CD14-positive monocyte (primary cell): ENCODE results near the gene KDM2A. TPM values are rescaled to one million over a fixed set of nuclear protein-coding genes. Genes with fewer than 3 reads are reported as not detected.

Experiments used
- DNase-seq, 3 donors: peaks; one replicate each; pipeline ENCODE4 v3.0.0-alpha.2; 2011 to 2022
- H2AFZ ChIP-seq: 2 replicates; pipeline ENCODE4 v1.6.0; 2012; ENCODE audit warnings: mild to moderate bottlenecking, low read depth, low read length, inconsistent platforms; ENCODE audit not compliant: insufficient read depth, poor library complexity, severe bottlenecking
- H3K27ac ChIP-seq, 2 donors: 1 replicate in 1 of 2; 2 replicates in 1 of 2; pipeline ENCODE4 v1.5.1; 2012 to 2013; ENCODE audit warnings: low read length in 2 of 2, control low read depth in 1 of 2, inconsistent platforms in 1 of 2, low read depth in 1 of 2, mild to moderate bottlenecking in 1 of 2
- H3K27me3 ChIP-seq, 2 donors: one replicate each; pipeline versions ENCODE4 v1.6.0 to v1.6.1; 2011 to 2013; ENCODE audit warnings: low read length in 2 of 2; ENCODE audit not compliant: control insufficient read depth in 2 of 2, insufficient read depth in 2 of 2
- H3K36me3 ChIP-seq, 2 donors: replicated peaks in 1 of 2; 1 replicate in 1 of 2; 2 replicates in 1 of 2; pipeline versions ENCODE4 v1.5.1 to v1.6.1; 2012 to 2013; ENCODE audit warnings: low read length in 2 of 2, control low read depth in 1 of 2, inconsistent platforms in 1 of 2, mild to moderate bottlenecking in 1 of 2; ENCODE audit not compliant: insufficient read depth in 2 of 2, control insufficient read depth in 1 of 2
- H3K4me1 ChIP-seq, 2 donors: 1 replicate in 1 of 2; 2 replicates in 1 of 2; pipeline versions ENCODE4 v1.5.1 to v1.6.1; 2012 to 2013; ENCODE audit warnings: low read length in 2 of 2, control low read depth in 1 of 2, inconsistent platforms in 1 of 2, mild to moderate bottlenecking in 1 of 2, moderate library complexity in 1 of 2; ENCODE audit not compliant: insufficient read depth in 2 of 2, control insufficient read depth in 1 of 2
- H3K4me2 ChIP-seq: replicated peaks from 2 replicates; pipeline ENCODE3; 2012; ENCODE audit warnings: low read length, moderate library complexity, mild to moderate bottlenecking; ENCODE audit not compliant: poor library complexity, severe bottlenecking; ENCODE audit errors: extremely low read depth
- H3K4me3 ChIP-seq, 3 experiments: fragments of 200-600 bp in 1 of 3; sonication (generic) in 1 of 3; replicated peaks in 1 of 3; 1 replicate in 2 of 3; 2 replicates in 1 of 3; pipeline ENCODE4 v1.5.1; 2011 to 2013; ENCODE audit warnings: low read length in 3 of 3, mild to moderate bottlenecking in 3 of 3, control low read depth in 2 of 3, low read depth in 2 of 3, inconsistent platforms in 1 of 3, moderate library complexity in 1 of 3
- H3K79me2 ChIP-seq: 2 replicates; pipeline ENCODE4 v1.6.0; 2012; ENCODE audit warnings: mild to moderate bottlenecking, control low read depth, inconsistent platforms, low read length, moderate library complexity; ENCODE audit not compliant: insufficient read depth
- H3K9ac ChIP-seq: 2 replicates; pipeline ENCODE4 v1.6.0; 2017; ENCODE audit warnings: low read length, mild to moderate bottlenecking; ENCODE audit not compliant: insufficient read depth, poor library complexity, severe bottlenecking
- H3K9me3 ChIP-seq, 2 donors: replicated peaks in 1 of 2; 1 replicate in 1 of 2; 2 replicates in 1 of 2; pipeline versions ENCODE4 v1.5.1 to v1.6.1; 2012 to 2013; ENCODE audit warnings: low read length in 2 of 2, control low read depth in 1 of 2; ENCODE audit not compliant: control insufficient read depth in 1 of 2, insufficient read depth in 1 of 2
- H4K20me1 ChIP-seq: 2 replicates; pipeline ENCODE4 v1.6.0; 2012; ENCODE audit warnings: mild to moderate bottlenecking, low read length, control low read depth, moderate library complexity; ENCODE audit not compliant: insufficient read depth
- H3K27ac Mint-ChIP-seq, 7 donors: one replicate each; pipeline ENCODE4 v1.8.0; 2020; ENCODE audit warnings: mild to moderate bottlenecking in 7 of 7, mixed read lengths in 7 of 7, moderate library complexity in 6 of 7, inconsistent platforms in 2 of 7
- H3K27me3 Mint-ChIP-seq, 3 donors: one replicate each; pipeline ENCODE4 v1.8.0; 2021 to 2022; ENCODE audit warnings: low read depth in 3 of 3, mild to moderate bottlenecking in 3 of 3, mixed read lengths in 3 of 3, moderate library complexity in 3 of 3, inconsistent platforms in 1 of 3
- H3K36me3 Mint-ChIP-seq, 2 donors: one replicate each; pipeline ENCODE4 v1.8.0; 2020; ENCODE audit warnings: mixed read lengths in 2 of 2, inconsistent platforms in 1 of 2, mild to moderate bottlenecking in 1 of 2
- H3K4me1 Mint-ChIP-seq: one replicate; pipeline ENCODE4 v1.8.0; 2020; ENCODE audit warnings: mild to moderate bottlenecking, mixed read lengths
- H3K4me3 Mint-ChIP-seq, 2 donors: one replicate each; pipeline ENCODE4 v1.8.0; 2020; ENCODE audit warnings: mild to moderate bottlenecking in 2 of 2, mixed read lengths in 2 of 2, moderate library complexity in 1 of 2
- H3K9me3 Mint-ChIP-seq, 7 donors: one replicate each; pipeline ENCODE4 v1.8.0; 2020 to 2022; ENCODE audit warnings: mixed read lengths in 7 of 7, mild to moderate bottlenecking in 6 of 7, moderate library complexity in 6 of 7, inconsistent platforms in 2 of 7
- WGBS: methylation state at CpG from one replicate; pipeline ENCODE4 v1.1.5; 2013; ENCODE audit warnings: missing lambda C conversion rate; ENCODE audit not compliant: insufficient coverage; 5-methylcytosine and 5-hydroxymethylcytosine counted together
- intact Hi-C, 2 donors: fragments of 100-400 bp; cut with micrococcal nuclease; formaldehyde crosslinking; loops; one replicate each; pipeline versions ENCODE4 v1.15.0 to v1.15.1; 2023
- polyA plus RNA-seq, 3 donors: library from polyadenylated mRNA; depleted of rRNA in 1 of 3; unstranded in 2 of 3; stranded (reverse) in 1 of 3; fragments of 300-500 nt in 2 of 3; fragments of >200 nt in 1 of 3; fragmentation: Illumina TruSeq in 2 of 3; gene quantifications; 1 replicate in 2 of 3; 2 replicates in 1 of 3; pipeline ENCODE4 v1.2.3, GENCODE V29; 2012 to 2021
- TF ChIP-seq, protein P1 (sequence below): fragments of 200-600 bp; IDR thresholded peaks from one replicate; pipeline ENCODE4 v1.8.0; 2022; ENCODE audit warnings: antibody characterized with exemption, mild to moderate bottlenecking

KDM2A gene
- polyA plus RNA-seq, 3 donors = 2.6 to 98.9 (median 3.9) TPM

DNA sequence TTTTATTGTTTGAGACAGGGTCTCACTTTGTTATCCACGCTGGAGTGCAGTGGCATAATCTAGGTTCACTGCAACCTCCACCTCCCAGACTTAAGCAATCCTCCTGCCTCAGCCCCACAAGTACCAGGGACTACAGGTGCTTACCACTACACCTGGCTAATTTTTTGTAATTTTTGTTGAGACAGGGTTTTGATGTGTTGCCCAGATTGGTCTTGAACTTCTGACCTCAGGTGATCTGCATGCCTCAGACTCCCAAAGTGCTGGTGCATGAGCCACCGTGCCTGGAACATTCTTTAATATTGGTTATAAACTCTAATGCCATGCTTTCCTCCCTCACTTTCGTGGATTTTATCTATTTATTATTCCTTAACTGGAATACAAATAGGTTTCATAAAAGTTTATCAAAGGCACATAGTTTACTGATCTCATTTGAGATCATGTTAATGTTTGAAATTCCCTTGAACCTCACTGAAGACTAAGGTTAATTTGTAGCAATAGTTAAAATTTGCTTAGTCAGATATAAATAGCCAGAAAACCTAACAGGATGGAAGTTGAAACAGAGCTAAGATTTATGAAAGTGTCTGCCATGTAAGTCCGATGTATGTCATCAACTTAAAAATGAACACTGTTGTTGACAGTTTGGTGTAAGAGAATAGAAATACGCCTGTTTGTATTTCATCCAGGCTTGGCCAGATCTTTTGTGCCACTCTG is 27.6 kb downstream of the KDM2A start:
- Histone ChIP-seq H3K27me3 (no peaks in the 10 kb centered on the region), H2AFZ (no peak overlapping the region), H3K4me1 (no peaks in the 10 kb centered on the region), H3K9ac (no peak overlapping the region), H4K20me1 (peaks cover 99% of the 10 kb centered on the region), H3K36me3 (peaks cover 55 to 89% of the 10 kb centered on the region in 2 donors), H3K27ac (no peak overlapping the region), H3K79me2 (peaks cover 98% of the 10 kb centered on the region), H3K9me3 (no peaks in the 10 kb centered on the region), H3K4me2 (no peak overlapping the region), H3K4me3 (no peak overlapping the region)
- no peak overlapping the region for H3K4me3 Mint-ChIP-seq
- DNase-seq = no peak
- peaks cover 0 to 1% (median 0%) of the 10 kb centered on the region in 3 donors for H3K27me3 Mint-ChIP-seq
- H3K9me3 Mint-ChIP-seq = peaks cover 0 to 3% (median 0%) of the 10 kb centered on the region in 7 donors
- intact Hi-C loops = loop anchor here in 1 of 2 donors (10.0 kb wide), 1 partner anchor 62 kb away; no protein-coding TSS in a partner anchor
- TF ChIP-seq, protein P1, sequence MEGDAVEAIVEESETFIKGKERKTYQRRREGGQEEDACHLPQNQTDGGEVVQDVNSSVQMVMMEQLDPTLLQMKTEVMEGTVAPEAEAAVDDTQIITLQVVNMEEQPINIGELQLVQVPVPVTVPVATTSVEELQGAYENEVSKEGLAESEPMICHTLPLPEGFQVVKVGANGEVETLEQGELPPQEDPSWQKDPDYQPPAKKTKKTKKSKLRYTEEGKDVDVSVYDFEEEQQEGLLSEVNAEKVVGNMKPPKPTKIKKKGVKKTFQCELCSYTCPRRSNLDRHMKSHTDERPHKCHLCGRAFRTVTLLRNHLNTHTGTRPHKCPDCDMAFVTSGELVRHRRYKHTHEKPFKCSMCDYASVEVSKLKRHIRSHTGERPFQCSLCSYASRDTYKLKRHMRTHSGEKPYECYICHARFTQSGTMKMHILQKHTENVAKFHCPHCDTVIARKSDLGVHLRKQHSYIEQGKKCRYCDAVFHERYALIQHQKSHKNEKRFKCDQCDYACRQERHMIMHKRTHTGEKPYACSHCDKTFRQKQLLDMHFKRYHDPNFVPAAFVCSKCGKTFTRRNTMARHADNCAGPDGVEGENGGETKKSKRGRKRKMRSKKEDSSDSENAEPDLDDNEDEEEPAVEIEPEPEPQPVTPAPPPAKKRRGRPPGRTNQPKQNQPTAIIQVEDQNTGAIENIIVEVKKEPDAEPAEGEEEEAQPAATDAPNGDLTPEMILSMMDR = no peak
- H3K4me1 Mint-ChIP-seq = peaks cover 2% of the 10 kb centered on the region
- H3K27ac Mint-ChIP-seq = peak overlapping the region in 3 of 7 donors; percentile 16 to 62 (median 46)
- 90% methylated on average over 2 of the region's 5 CpGs for WGBS
- H3K36me3 Mint-ChIP-seq = peaks cover 40 to 75% of the 10 kb centered on the region in 2 donors

DNA sequence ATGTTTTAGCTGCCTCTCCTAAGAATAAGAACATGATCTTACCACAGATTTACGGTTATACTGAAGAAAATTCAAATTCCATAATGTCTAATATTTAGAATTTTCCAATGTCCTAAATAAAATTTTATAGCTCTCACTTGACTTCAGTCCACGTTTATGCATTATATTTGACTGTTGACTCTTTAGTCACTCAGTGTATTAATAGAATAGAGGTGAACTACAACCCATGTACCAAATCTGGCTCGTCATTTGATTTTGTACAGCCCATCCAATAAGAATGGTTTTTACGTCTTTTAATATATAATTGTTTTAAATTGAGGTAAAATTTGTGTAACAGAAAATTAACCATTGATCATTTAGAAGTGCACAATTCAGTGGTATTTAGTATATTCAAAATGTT is 34.9 kb downstream of the KDM2A start:
- H3K27ac ChIP-seq = no peak overlapping the region
- TF ChIP-seq, protein P1 = no peak
- H3K79me2 ChIP-seq = peaks cover 100% of the 10 kb centered on the region
- Mint-ChIP-seq H3K27me3 (no peaks in the 10 kb centered on the region), H3K4me1 (peaks cover 4% of the 10 kb centered on the region), H3K9me3 (no peaks in the 10 kb centered on the region), H3K36me3 (peaks cover 30 to 60% of the 10 kb centered on the region in 2 donors), H3K4me3 (no peak overlapping the region), H3K27ac (no peak overlapping the region)
- DNase-seq = no peak
- no peaks in the 10 kb centered on the region for H3K4me1 ChIP-seq
- intact Hi-C loops = no loop called here
- no peak overlapping the region for H2AFZ ChIP-seq
- H3K4me2 ChIP-seq = no peak overlapping the region
- peaks cover 36 to 69% of the 10 kb centered on the region in 2 donors for H3K36me3 ChIP-seq
- no peaks in the 10 kb centered on the region for H3K27me3 ChIP-seq
- no peaks in the 10 kb centered on the region for H3K9me3 ChIP-seq
- no CpG with 5 or more reads among the region's 4 CpGs for WGBS
- H3K9ac ChIP-seq = no peak overlapping the region
- no peak overlapping the region for H3K4me3 ChIP-seq
- peaks cover 99% of the 10 kb centered on the region for H4K20me1 ChIP-seq
